Peyer's patch (tissue), 4 donors: ENCODE data around the gene KCTD7.
"Not testable (repeated sequence)": the region's sequence is repeated elsewhere in the genome, so short reads cannot be mapped to it uniquely, and the experiment has no call there.

Experiments
- POLR2A ChIP-seq, 2 donors: fragments of 450-650 bp; IDR thresholded peaks; one replicate each; pipeline ENCODE4 v1.5.1; 2017; ENCODE audit warnings: antibody characterized with exemption in 2 of 2, mild to moderate bottlenecking in 2 of 2, moderate library complexity in 2 of 2
- TF ChIP-seq, protein P1 (sequence below), 6 experiments: fragments of 450-650 bp in 4 of 6; fragments of 200-600 bp in 2 of 6; sonication (generic) in 1 of 6; IDR thresholded peaks; one replicate each; pipeline ENCODE4 v1.5.1; 2017 to 2019; ENCODE audit warnings: antibody characterized with exemption in 6 of 6, mild to moderate bottlenecking in 3 of 6, moderate library complexity in 1 of 6

- TF ChIP-seq, protein P1, sequence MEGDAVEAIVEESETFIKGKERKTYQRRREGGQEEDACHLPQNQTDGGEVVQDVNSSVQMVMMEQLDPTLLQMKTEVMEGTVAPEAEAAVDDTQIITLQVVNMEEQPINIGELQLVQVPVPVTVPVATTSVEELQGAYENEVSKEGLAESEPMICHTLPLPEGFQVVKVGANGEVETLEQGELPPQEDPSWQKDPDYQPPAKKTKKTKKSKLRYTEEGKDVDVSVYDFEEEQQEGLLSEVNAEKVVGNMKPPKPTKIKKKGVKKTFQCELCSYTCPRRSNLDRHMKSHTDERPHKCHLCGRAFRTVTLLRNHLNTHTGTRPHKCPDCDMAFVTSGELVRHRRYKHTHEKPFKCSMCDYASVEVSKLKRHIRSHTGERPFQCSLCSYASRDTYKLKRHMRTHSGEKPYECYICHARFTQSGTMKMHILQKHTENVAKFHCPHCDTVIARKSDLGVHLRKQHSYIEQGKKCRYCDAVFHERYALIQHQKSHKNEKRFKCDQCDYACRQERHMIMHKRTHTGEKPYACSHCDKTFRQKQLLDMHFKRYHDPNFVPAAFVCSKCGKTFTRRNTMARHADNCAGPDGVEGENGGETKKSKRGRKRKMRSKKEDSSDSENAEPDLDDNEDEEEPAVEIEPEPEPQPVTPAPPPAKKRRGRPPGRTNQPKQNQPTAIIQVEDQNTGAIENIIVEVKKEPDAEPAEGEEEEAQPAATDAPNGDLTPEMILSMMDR (IDR thresholded peaks at IDR 0.05) = not testable (repeated sequence)
- not testable (repeated sequence) for TF ChIP-seq POLR2A (IDR thresholded peaks at IDR 0.05)
These were observed 27.3 kb downstream of the KCTD7 start for GRCh38 chr7:66655826-66656485.
